Vagina (tissue), 2 donors: Measurements from ENCODE around the gene SEMA4D. TPM values are rescaled to one million over a fixed set of nuclear protein-coding genes. Genes with fewer than 3 reads are reported as not detected.

ENCODE experiments used
- DNase-seq, 2 donors: peaks; one replicate each; pipeline ENCODE4 v3.0.0-alpha.2; 2017; ENCODE audit errors: extremely low spot score in 2 of 2
- H3K27ac ChIP-seq: fragments of 200-600 bp; sonication (generic); one replicate; pipeline ENCODE4 v1.5.1; 2019
- H3K27me3 ChIP-seq: fragments of 200-600 bp; sonication (generic); one replicate; pipeline ENCODE4 v1.5.1; 2019
- H3K36me3 ChIP-seq, 2 donors: fragments of 200-600 bp; sonication (generic); one replicate each; pipeline ENCODE4 v1.5.1; 2017 to 2019
- H3K4me1 ChIP-seq: fragments of 200-600 bp; sonication (generic); one replicate; pipeline ENCODE4 v1.5.1; 2019
- H3K4me3 ChIP-seq, 2 donors: fragments of 200-600 bp; sonication (generic); 1 replicate in 1 of 2; 2 replicates in 1 of 2; pipeline ENCODE4 v1.5.1; 2016 to 2019
- H3K9me3 ChIP-seq: fragments of 200-600 bp; sonication (generic); one replicate; pipeline ENCODE4 v1.5.1; 2019
- POLR2A ChIP-seq, 2 donors: fragments of 450-650 bp; IDR thresholded peaks; one replicate each; pipeline ENCODE4 v1.6.1; 2017; ENCODE audit warnings: antibody characterized with exemption in 2 of 2, mild to moderate bottlenecking in 2 of 2, moderate library complexity in 2 of 2
- POLR2AphosphoS5 ChIP-seq, 2 donors: sonication (generic); formaldehyde crosslinking; IDR thresholded peaks; one replicate each; pipeline ENCODE4 v1.9.0; 2017; ENCODE audit warnings: antibody characterized with exemption in 2 of 2, mild to moderate bottlenecking in 2 of 2, low read depth in 1 of 2; ENCODE audit not compliant: insufficient read depth in 1 of 2
- intact Hi-C: fragments of 100-400 bp; cut with DNase I; formaldehyde crosslinking; loops from one replicate; pipeline ENCODE4 v1.15.1; 2023
- total RNA-seq: library from RNA; depleted of rRNA; stranded (reverse); fragments of >200 nt; gene quantifications from one replicate; pipeline ENCODE4 v1.2.3, GENCODE V29; 2016
- TF ChIP-seq, protein P1 (sequence below), 3 experiments: fragments of 450-650 bp in 2 of 3; fragments of 200-600 bp in 1 of 3; sonication (generic) in 1 of 3; IDR thresholded peaks; one replicate each; pipeline ENCODE4 v1.5.1; 2017 to 2019; ENCODE audit warnings: antibody characterized with exemption in 3 of 3, mild to moderate bottlenecking in 2 of 3, moderate library complexity in 2 of 3

SEMA4D gene
- total RNA-seq, 1 donor from 2014 or later = 39.3 TPM

DNA sequence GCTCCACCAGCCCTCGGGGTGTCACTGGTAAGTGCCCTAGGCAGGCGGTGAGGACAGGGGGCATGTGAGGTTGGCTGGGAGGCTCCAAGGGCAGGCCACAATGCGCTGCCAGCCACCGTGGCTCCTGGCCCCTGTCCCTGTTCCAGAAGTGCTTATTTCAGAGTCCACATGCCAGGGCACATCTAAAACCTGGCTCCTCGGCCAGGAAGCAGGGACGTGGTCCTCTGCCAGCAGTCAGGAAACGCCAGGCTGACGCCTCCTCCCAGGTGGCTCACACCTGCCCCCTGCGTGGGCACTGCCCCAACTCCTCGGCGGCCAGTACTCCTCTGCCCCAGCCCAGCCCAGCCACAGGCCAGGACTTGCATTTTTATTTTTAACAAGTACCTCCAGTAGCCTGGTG lies 111.1 kb downstream of the SEMA4D start:
- Histone ChIP-seq H3K27me3 (no peaks in the 10 kb centered on the region), H3K4me3 (no peak overlapping the region), H3K27ac (peak overlapping the region; percentile 75), H3K9me3 (no peaks in the 10 kb centered on the region), H3K4me1 (peaks cover 31% of the 10 kb centered on the region), H3K36me3 (peaks cover 0 to 30% of the 10 kb centered on the region in 2 donors)
- DNase-seq = no peak
- intact Hi-C loops = no loop called here
- TF ChIP-seq POLR2AphosphoS5 (IDR thresholded peaks at IDR 0.05; ENCODE audit: insufficient read depth in 1 of 2, low read depth in 1 of 2) (no peak), POLR2A (IDR thresholded peaks at IDR 0.05) (no peak)
- TF ChIP-seq, protein P1, sequence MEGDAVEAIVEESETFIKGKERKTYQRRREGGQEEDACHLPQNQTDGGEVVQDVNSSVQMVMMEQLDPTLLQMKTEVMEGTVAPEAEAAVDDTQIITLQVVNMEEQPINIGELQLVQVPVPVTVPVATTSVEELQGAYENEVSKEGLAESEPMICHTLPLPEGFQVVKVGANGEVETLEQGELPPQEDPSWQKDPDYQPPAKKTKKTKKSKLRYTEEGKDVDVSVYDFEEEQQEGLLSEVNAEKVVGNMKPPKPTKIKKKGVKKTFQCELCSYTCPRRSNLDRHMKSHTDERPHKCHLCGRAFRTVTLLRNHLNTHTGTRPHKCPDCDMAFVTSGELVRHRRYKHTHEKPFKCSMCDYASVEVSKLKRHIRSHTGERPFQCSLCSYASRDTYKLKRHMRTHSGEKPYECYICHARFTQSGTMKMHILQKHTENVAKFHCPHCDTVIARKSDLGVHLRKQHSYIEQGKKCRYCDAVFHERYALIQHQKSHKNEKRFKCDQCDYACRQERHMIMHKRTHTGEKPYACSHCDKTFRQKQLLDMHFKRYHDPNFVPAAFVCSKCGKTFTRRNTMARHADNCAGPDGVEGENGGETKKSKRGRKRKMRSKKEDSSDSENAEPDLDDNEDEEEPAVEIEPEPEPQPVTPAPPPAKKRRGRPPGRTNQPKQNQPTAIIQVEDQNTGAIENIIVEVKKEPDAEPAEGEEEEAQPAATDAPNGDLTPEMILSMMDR (IDR thresholded peaks at IDR 0.05) = no peak

DNA sequence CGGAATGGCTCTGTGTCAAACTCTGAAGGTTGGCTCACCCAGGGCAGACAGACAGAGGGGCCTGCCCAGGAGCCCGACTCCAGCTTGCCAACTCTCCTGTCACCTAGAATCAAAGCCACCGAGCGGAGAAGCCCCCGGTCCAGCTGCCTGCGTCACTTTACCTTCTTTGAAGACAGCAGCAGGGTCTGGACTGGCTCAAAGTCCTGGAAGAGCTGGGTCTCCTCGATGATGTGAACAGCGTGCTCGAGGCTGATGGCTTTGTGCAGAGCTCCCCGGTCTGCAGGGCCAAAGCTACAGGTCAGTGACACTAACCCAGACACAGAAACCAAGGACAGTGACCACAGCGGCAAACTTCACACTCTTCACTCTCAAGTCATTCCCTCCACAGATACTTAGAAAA lies 111.7 kb downstream of the SEMA4D start:
- Histone ChIP-seq H3K27me3 (no peaks in the 10 kb centered on the region), H3K4me1 (peaks cover 31% of the 10 kb centered on the region), H3K4me3 (no peak overlapping the region), H3K36me3 (peaks cover 0 to 26% of the 10 kb centered on the region in 2 donors), H3K9me3 (no peaks in the 10 kb centered on the region), H3K27ac (peak overlapping the region; percentile 75)
- TF ChIP-seq, protein P1 (IDR thresholded peaks at IDR 0.05) = no peak
- TF ChIP-seq POLR2A (IDR thresholded peaks at IDR 0.05) (no peak), POLR2AphosphoS5 (IDR thresholded peaks at IDR 0.05; ENCODE audit: insufficient read depth in 1 of 2, low read depth in 1 of 2) (no peak)
- intact Hi-C loops = no loop called here
- DNase-seq = no peak

DNA sequence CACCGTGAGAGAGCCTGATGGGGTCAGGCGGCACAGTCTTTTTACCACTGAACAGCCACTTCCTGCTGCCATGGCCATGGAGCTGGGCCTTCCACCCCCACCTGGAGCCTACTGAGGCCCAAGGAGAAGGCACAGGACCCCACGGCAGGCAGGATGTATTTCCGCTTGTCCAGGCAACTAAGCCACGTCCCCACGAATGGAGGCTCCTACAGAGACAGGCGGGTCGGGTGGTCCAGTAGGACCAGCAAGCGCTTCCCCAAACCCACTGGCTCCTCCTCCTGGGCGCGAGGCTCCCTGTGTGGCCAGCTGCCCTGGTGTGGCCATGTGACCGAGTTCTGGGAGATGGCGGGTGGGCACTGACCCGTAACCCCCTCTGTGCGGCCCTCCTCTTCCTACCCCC lies 113.1 kb downstream of the SEMA4D start:
- Histone ChIP-seq H3K27me3 (no peaks in the 10 kb centered on the region), H3K9me3 (no peaks in the 10 kb centered on the region), H3K4me1 (peaks cover 31% of the 10 kb centered on the region), H3K4me3 (no peak overlapping the region), H3K27ac (no peak overlapping the region), H3K36me3 (peaks cover 0 to 27% of the 10 kb centered on the region in 2 donors)
- DNase-seq = no peak
- intact Hi-C loops = no loop called here
- TF ChIP-seq, protein P1 (IDR thresholded peaks at IDR 0.05) = no peak
- no peak for TF ChIP-seq POLR2AphosphoS5 (IDR thresholded peaks at IDR 0.05; ENCODE audit: insufficient read depth in 1 of 2, low read depth in 1 of 2)

- intact Hi-C loops = no loop called here
- H3K27me3 ChIP-seq = no peaks in the 10 kb centered on the region
- peaks cover 0 to 31% of the 10 kb centered on the region in 2 donors for H3K36me3 ChIP-seq
- TF ChIP-seq, protein P1 (IDR thresholded peaks at IDR 0.05) = no peak
- TF ChIP-seq POLR2AphosphoS5 (IDR thresholded peaks at IDR 0.05; ENCODE audit: insufficient read depth in 1 of 2, low read depth in 1 of 2) (no peak), POLR2A (IDR thresholded peaks at IDR 0.05) (no peak)
- no peaks in the 10 kb centered on the region for H3K9me3 ChIP-seq
- peaks cover 27% of the 10 kb centered on the region for H3K4me1 ChIP-seq
- no peak for DNase-seq
- no peak overlapping the region for H3K27ac ChIP-seq
- H3K4me3 ChIP-seq = no peak overlapping the region
Measured at GRCh38 chr9:89383721-89384300, 114.1 kb downstream of the SEMA4D start.

- TF ChIP-seq, protein P1 (IDR thresholded peaks at IDR 0.05) = no peak
- TF ChIP-seq POLR2AphosphoS5 (IDR thresholded peaks at IDR 0.05; ENCODE audit: insufficient read depth in 1 of 2, low read depth in 1 of 2) (no peak), POLR2A (IDR thresholded peaks at IDR 0.05) (no peak)
- peaks cover 20% of the 10 kb centered on the region for H3K4me1 ChIP-seq
- no peaks in the 10 kb centered on the region for H3K9me3 ChIP-seq
- H3K4me3 ChIP-seq = no peak overlapping the region
- H3K36me3 ChIP-seq = peaks cover 0 to 34% of the 10 kb centered on the region in 2 donors
- H3K27ac ChIP-seq = no peak overlapping the region
- intact Hi-C loops = no loop called here
- DNase-seq = no peak
- H3K27me3 ChIP-seq = no peaks in the 10 kb centered on the region
Measured at GRCh38 chr9:89383030-89383720, 114.7 kb downstream of the SEMA4D start.
